CD4-positive, alpha-beta T cell (primary cell): ENCODE measurements around the gene NPC1. TPM values are rescaled to one million over a fixed set of nuclear protein-coding genes. Genes with fewer than 3 reads are reported as not detected.

Experiments used
- ATAC-seq: fragments of 200-7000 bp; cut with Tn5 transposase; one replicate; pipeline ENCODE4 v1.10.0; 2022; ENCODE audit warnings: mild to moderate bottlenecking; ENCODE audit not compliant: poor library complexity
- CTCF ChIA-PET: fragments of 350-600 bp; sonication (Branson Sonifier 250); formaldehyde crosslinking; loops from one replicate; lab custom pipeline; 2021; ENCODE audit warnings: antibody characterized with exemption, inconsistent platforms; lab: Charles Lee
- POLR2A ChIA-PET: fragments of 350-600 bp; sonication (Branson Sonifier 250); formaldehyde crosslinking; loops from one replicate; lab custom pipeline; 2021; ENCODE audit warnings: antibody characterized with exemption, inconsistent platforms; lab: Charles Lee
- DNase-seq, 14 experiments: peaks; one replicate each; pipeline ENCODE4 v3.0.0-alpha.2; 2013 to 2020; ENCODE audit warnings: mixed read lengths in 2 of 14
- H3K27ac ChIP-seq, 2 donors: one replicate each; pipeline versions ENCODE4 v1.5.1 to v1.7.0; 2013; ENCODE audit warnings: low read length in 2 of 2, low read depth in 1 of 2, mild to moderate bottlenecking in 1 of 2
- H3K27me3 ChIP-seq, 2 experiments: 1 replicate in 1 of 2; 2 replicates in 1 of 2; pipeline versions ENCODE4 v1.6.1 to v1.7.0; 2013; ENCODE audit warnings: low read length in 2 of 2, control low read depth in 1 of 2, mild to moderate bottlenecking in 1 of 2, moderate library complexity in 1 of 2; ENCODE audit not compliant: insufficient read depth in 2 of 2, control insufficient read depth in 1 of 2
- H3K36me3 ChIP-seq: one replicate; pipeline ENCODE4 v1.6.1; 2013; ENCODE audit warnings: low read length, control low read depth; ENCODE audit not compliant: insufficient read depth
- H3K4me1 ChIP-seq: one replicate; pipeline ENCODE4 v1.6.1; 2013; ENCODE audit warnings: low read length, control low read depth; ENCODE audit not compliant: insufficient read depth
- H3K4me3 ChIP-seq: one replicate; pipeline ENCODE4 v1.5.1; 2013; ENCODE audit warnings: mild to moderate bottlenecking, low read length, moderate library complexity
- H3K9me3 ChIP-seq, 2 experiments: 1 replicate in 1 of 2; 2 replicates in 1 of 2; pipeline versions ENCODE4 v1.6.1 to v1.7.0; 2013; ENCODE audit warnings: low read length in 2 of 2, mild to moderate bottlenecking in 2 of 2, control low read depth in 1 of 2, moderate library complexity in 1 of 2; ENCODE audit not compliant: control insufficient read depth in 1 of 2, insufficient read depth in 1 of 2
- H3K27ac Mint-ChIP-seq: one replicate; pipeline ENCODE4 v1.8.0; 2020; ENCODE audit warnings: mixed read lengths
- H3K27me3 Mint-ChIP-seq: one replicate; pipeline ENCODE4 v1.8.0; 2021; ENCODE audit warnings: mixed read lengths
- H3K36me3 Mint-ChIP-seq: one replicate; pipeline ENCODE4 v1.8.0; 2021; ENCODE audit warnings: low read depth, mixed read lengths
- H3K4me1 Mint-ChIP-seq: one replicate; pipeline ENCODE4 v1.8.0; 2021; ENCODE audit warnings: low read depth, mixed read lengths
- H3K4me3 Mint-ChIP-seq: one replicate; pipeline ENCODE4 v1.8.0; 2020; ENCODE audit warnings: mild to moderate bottlenecking, mixed read lengths
- H3K9me3 Mint-ChIP-seq: one replicate; pipeline ENCODE4 v1.8.0; 2020; ENCODE audit warnings: mixed read lengths
- CTCF ChIP-seq: fragments of 200-600 bp; IDR thresholded peaks from one replicate; pipeline ENCODE4 v1.8.0; 2022; ENCODE audit warnings: antibody characterized with exemption, mild to moderate bottlenecking
- intact Hi-C, 2 experiments: fragments of 100-400 bp; cut with DNase I in 1 of 2; cut with micrococcal nuclease in 1 of 2; formaldehyde crosslinking; loops; one replicate each; pipeline versions ENCODE4 v1.15.1 to v1.9.0; 2023 to 2025; cut with DNase I, micrococcal nuclease
- total RNA-seq, 174 experiments: library from RNA in 2 of 174; stranded (reverse) in 2 of 174; gene quantifications; one replicate each; pipeline ENCODE4 v1.2.3 and lab custom pipeline; 2021 to 2026

Gene NPC1
- total RNA-seq, 2 experiments from 2014 or later = 17.2 to 17.6 TPM

DNA sequence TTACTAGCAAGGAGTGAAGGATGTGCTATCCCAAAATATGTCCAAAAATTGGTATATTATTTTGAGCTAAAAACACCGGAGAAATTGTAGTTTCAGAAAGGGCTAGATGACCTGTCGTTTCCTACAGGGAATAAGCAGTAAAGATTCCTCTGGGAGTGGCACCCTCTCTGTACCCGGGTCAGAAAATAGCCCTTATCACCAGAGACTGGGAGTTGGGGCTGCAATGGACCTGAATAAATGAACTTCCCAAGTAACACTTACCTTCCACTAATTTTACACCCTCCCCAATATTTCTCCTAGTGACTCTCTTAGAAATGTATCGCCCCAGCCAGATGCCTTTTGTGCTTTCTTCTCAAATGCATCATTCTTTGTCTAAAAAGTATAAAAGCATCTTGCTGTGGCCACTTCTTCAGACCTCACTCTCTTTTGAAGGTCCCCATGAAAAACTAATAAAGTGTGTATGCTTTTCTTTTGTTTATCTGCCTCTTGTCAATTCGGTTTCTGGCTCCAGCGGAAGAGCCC is 83.7 kb downstream of the NPC1 start:
- H3K9me3 Mint-ChIP-seq = no peaks in the 10 kb centered on the region
- peaks cover 29% of the 10 kb centered on the region for H3K36me3 Mint-ChIP-seq
- H3K4me1 Mint-ChIP-seq = peaks cover 48% of the 10 kb centered on the region
- ATAC-seq = no peak
- peak in 1 of 14 experiments; percentile 19 for DNase-seq
- ChIA-PET CTCF (interaction anchor here (0.7 to 2.3 kb wide), 2 partner anchors 14 kb away, joined by 3 to 8 read pairs; no protein-coding TSS in a partner anchor), POLR2A (interaction anchor here (2.3 to 2.4 kb wide), 3 partner anchors 14 to 84 kb away, joined by 11 to 20 read pairs (median 12); partner anchors contain the start of genes NPC1 and RIOK3)
- no peaks in the 10 kb centered on the region for H3K27me3 ChIP-seq
- H3K4me1 ChIP-seq = peaks cover 41% of the 10 kb centered on the region
- H3K27ac Mint-ChIP-seq = peak overlapping the region; percentile 91
- H3K27me3 Mint-ChIP-seq = no peaks in the 10 kb centered on the region
- H3K4me3 Mint-ChIP-seq = peak overlapping the region; percentile 88
- H3K9me3 ChIP-seq = no peaks in the 10 kb centered on the region
- peak overlapping the region; percentile 86 to 89 for H3K27ac ChIP-seq
- intact Hi-C loops = loop anchor here (1.0 to 10.0 kb wide), 7 partner anchors 50 to 1900 kb away; partner anchors contain the start of genes NPC1 (in 2 of the 2), CABLES1 (in 1 of the 2), ESCO1 (in 1 of the 2) and RIOK3 (in 1 of the 2)
- TF ChIP-seq CTCF = no peak
- peaks cover 16% of the 10 kb centered on the region for H3K36me3 ChIP-seq
- peak overlapping the region; percentile 76 for H3K4me3 ChIP-seq

DNA sequence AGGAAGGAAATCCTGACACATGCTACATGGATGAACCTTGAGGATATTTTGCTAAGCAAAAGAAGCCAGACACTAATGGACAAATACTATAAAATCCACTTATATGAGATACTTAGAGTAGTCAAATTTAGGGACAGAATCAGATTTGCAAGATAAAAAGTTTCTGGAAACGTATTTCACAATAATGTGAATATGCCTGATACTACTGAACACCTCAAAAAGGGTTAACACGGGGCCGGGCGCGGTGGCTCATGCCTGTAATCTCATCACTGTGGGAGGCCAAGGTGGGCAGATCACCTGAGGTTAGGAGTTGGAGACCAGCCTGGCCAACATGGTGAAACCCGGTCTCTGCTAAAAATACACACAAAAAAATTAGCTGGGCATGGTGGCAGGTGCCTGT is 84.7 kb downstream of the NPC1 start:
- TF ChIP-seq CTCF = no peak
- H3K4me3 Mint-ChIP-seq = peak overlapping the region; percentile 65

DNA sequence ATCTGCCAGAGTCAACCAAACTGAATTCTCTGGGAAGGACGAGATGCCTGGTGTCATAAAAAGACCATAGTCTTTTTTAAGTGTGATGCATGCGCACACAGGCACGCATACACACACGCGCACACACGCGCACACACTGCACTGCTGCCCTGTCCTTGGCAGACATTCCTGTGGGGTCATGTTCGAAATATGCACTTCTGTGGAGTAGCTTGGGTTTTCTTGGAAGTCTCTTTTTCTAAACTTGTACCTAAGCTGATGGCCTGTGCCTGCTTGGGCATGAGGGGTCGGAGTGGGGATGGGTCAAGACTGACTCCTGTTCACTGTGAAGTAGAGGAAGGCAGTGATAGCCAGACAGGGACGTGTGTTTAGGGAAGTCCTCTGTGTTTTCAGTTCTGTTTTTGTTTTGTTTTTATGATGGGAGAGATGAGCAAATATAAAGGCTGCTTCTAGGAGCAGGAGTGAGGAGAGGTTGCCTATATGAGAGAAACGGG is 87.0 kb downstream of the NPC1 start:
- H3K27ac Mint-ChIP-seq = no peak overlapping the region
- no peaks in the 10 kb centered on the region for H3K9me3 Mint-ChIP-seq
- H3K4me1 Mint-ChIP-seq = peaks cover 21% of the 10 kb centered on the region
- intact Hi-C loops = loop anchor here (5.0 kb wide), 3 partner anchors 47 to 313 kb away; partner anchors contain the start of gene RIOK3 (in 1 of the 2)
- H3K27me3 Mint-ChIP-seq = no peaks in the 10 kb centered on the region
- peaks cover 7% of the 10 kb centered on the region for H3K36me3 Mint-ChIP-seq
- Histone ChIP-seq H3K4me1 (peaks cover 24% of the 10 kb centered on the region), H3K4me3 (no peak overlapping the region), H3K27ac (no peak overlapping the region), H3K9me3 (no peaks in the 10 kb centered on the region), H3K27me3 (no peaks in the 10 kb centered on the region), H3K36me3 (no peaks in the 10 kb centered on the region)
- peak overlapping the region; percentile 8 for H3K4me3 Mint-ChIP-seq
- ChIA-PET CTCF (interaction anchor here (1.0 to 1.8 kb wide), 7 partner anchors 8 to 639 kb away, joined by 3 to 10 read pairs (median 4); no protein-coding TSS in a partner anchor), POLR2A (interaction anchor here (1.7 kb wide), 1 partner anchor 11 kb away, joined by 12 read pairs; no protein-coding TSS in a partner anchor)
- peak in 2 of 14 experiments; percentile 24 to 28 for DNase-seq
- TF ChIP-seq CTCF = no peak
- ATAC-seq = no peak

More for the DNA sequence above, 84.7 kb downstream of the NPC1 start:
- H3K27me3 ChIP-seq = no peaks in the 10 kb centered on the region
- H3K9me3 Mint-ChIP-seq = no peaks in the 10 kb centered on the region
- peaks cover 40% of the 10 kb centered on the region for H3K4me1 Mint-ChIP-seq
- POLR2A ChIA-PET = interaction anchor here (0.6 to 2.3 kb wide), 2 partner anchors 21 to 48 kb away, joined by 4 to 12 read pairs; partner anchors contain the start of gene RIOK3
- peaks cover 41% of the 10 kb centered on the region for H3K4me1 ChIP-seq
- CTCF ChIA-PET = interaction anchor here (1.0 kb wide), 1 partner anchor 14 kb away, joined by 3 read pairs; no protein-coding TSS in a partner anchor
- no peaks in the 10 kb centered on the region for H3K27me3 Mint-ChIP-seq
- no peak overlapping the region for H3K4me3 ChIP-seq
- intact Hi-C loops = loop anchor here (2.0 to 10.0 kb wide), 5 partner anchors 49 to 1899 kb away; partner anchors contain the start of genes CABLES1 (in 1 of the 2), ESCO1 (in 1 of the 2), NPC1 (in 1 of the 2) and RIOK3 (in 1 of the 2)
- H3K27ac Mint-ChIP-seq = peak overlapping the region; percentile 30
- H3K9me3 ChIP-seq = no peaks in the 10 kb centered on the region
- ATAC-seq (no peak), DNase-seq (no peak)
- H3K36me3 Mint-ChIP-seq = peaks cover 19% of the 10 kb centered on the region
- H3K36me3 ChIP-seq = peaks cover 6% of the 10 kb centered on the region
- no peak overlapping the region for H3K27ac ChIP-seq
